22Rv1 (cell line): ENCODE data around the gene TIMM22.

Source experiments
- ZFX ChIP-seq: fragments of 450-650 bp; IDR thresholded peaks from 2 replicates; pipeline ENCODE4 v1.6.1; 2017; ENCODE audit warnings: antibody characterized with exemption, borderline replicate concordance
- TF ChIP-seq, protein P1 (sequence below): fragments of 450-650 bp; IDR thresholded peaks from 2 replicates; pipeline ENCODE4 v1.5.1; 2017; ENCODE audit warnings: mild to moderate bottlenecking

DNA sequence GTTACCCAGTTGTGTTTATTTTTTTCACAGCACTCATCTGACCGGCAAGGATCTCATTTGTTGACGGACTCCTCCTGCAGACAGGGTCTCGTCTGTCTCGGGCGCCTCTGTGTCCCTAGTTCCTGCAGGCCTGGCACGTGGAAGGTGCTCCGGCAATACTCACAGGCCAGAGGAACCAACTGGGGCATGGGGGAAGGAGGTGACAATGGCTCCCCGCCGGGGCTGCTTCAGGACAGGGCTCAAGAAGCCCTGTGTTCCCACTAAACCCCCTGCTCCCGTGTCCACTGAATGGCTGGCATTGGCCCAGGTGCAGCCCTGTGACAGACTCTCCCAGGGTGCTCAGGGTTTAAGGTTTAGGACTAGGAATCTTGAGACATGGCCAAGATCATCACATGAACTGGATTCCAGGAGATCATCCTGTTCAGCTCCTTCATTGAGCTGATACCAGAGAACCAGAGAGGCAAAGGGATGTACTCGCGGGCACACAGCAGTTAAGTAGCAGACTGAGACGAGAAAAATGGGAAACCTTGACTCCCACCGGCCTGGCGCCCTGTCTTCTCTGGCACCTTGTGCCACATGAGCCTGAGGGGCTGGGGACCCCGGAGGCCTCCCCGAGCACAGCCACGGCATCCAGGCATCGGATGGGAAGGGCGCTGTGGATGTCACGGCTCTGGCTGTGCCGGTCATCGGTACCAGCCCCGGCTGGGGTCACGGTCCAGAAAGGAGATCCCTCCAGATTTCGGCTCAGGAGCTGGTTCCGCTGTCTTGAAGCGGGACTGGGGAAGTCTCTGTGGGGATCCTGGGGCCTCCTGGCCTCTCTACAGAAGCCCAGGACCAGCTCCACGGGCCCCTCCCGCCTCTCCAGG, 29.0 kb downstream of the TIMM22 start:
- TF ChIP-seq, protein P1, sequence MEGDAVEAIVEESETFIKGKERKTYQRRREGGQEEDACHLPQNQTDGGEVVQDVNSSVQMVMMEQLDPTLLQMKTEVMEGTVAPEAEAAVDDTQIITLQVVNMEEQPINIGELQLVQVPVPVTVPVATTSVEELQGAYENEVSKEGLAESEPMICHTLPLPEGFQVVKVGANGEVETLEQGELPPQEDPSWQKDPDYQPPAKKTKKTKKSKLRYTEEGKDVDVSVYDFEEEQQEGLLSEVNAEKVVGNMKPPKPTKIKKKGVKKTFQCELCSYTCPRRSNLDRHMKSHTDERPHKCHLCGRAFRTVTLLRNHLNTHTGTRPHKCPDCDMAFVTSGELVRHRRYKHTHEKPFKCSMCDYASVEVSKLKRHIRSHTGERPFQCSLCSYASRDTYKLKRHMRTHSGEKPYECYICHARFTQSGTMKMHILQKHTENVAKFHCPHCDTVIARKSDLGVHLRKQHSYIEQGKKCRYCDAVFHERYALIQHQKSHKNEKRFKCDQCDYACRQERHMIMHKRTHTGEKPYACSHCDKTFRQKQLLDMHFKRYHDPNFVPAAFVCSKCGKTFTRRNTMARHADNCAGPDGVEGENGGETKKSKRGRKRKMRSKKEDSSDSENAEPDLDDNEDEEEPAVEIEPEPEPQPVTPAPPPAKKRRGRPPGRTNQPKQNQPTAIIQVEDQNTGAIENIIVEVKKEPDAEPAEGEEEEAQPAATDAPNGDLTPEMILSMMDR: no peak
- TF ChIP-seq ZFX: no peak
